Osteocyte (in vitro differentiated cells): ENCODE results near the gene LAMA3. TPM values are rescaled to one million over a fixed set of nuclear protein-coding genes. Genes with fewer than 3 reads are reported as not detected.

Experiments
- DNase-seq: peaks from one replicate; pipeline ENCODE4 v3.0.0; 2021; ENCODE audit warnings: mixed read lengths; ENCODE audit not compliant: unreplicated experiment; ENCODE audit errors: extremely low spot score
- H3K27ac Mint-ChIP-seq: one replicate; pipeline ENCODE4 v1.8.0; 2021; ENCODE audit warnings: mild to moderate bottlenecking, mixed read lengths; ENCODE audit not compliant: unreplicated experiment
- H3K27me3 Mint-ChIP-seq: one replicate; pipeline ENCODE4 v1.8.0; 2021; ENCODE audit warnings: mixed read lengths; ENCODE audit not compliant: unreplicated experiment
- H3K36me3 Mint-ChIP-seq: one replicate; pipeline ENCODE4 v1.8.0; 2021; ENCODE audit warnings: mixed read lengths; ENCODE audit not compliant: unreplicated experiment
- H3K4me1 Mint-ChIP-seq: one replicate; pipeline ENCODE4 v1.8.0; 2021; ENCODE audit warnings: mixed read lengths; ENCODE audit not compliant: unreplicated experiment
- H3K4me3 Mint-ChIP-seq: one replicate; pipeline ENCODE4 v1.8.0; 2021; ENCODE audit warnings: mild to moderate bottlenecking, moderate library complexity, mixed read lengths; ENCODE audit not compliant: unreplicated experiment
- H3K9me3 Mint-ChIP-seq: one replicate; pipeline ENCODE4 v1.8.0; 2021; ENCODE audit warnings: mixed read lengths; ENCODE audit not compliant: unreplicated experiment
- CTCF ChIP-seq: fragments of 200-600 bp; sonication (generic); IDR thresholded peaks from 2 replicates; pipeline ENCODE4 v1.5.0; 2021; ENCODE audit warnings: antibody characterized with exemption, mild to moderate bottlenecking, moderate library complexity
- total RNA-seq: library from RNA; stranded (reverse); gene quantifications from 2 replicates; pipeline ENCODE4 v1.2.1, GENCODE V29; 2021

Gene LAMA3
- total RNA-seq, 1 donor from 2014 or later: not detected

GRCh38 chr18:23918395-23919032 lies 229.3 kb downstream of the LAMA3 start:
- peak; percentile 89 for TF ChIP-seq CTCF
- Mint-ChIP-seq H3K27ac (no peak overlapping the region), H3K4me3 (no peak overlapping the region), H3K36me3 (no peaks in the 10 kb centered on the region), H3K27me3 (peaks cover 30% of the 10 kb centered on the region), H3K4me1 (no peaks in the 10 kb centered on the region), H3K9me3 (no peaks in the 10 kb centered on the region)
- no peak for DNase-seq

DNA sequence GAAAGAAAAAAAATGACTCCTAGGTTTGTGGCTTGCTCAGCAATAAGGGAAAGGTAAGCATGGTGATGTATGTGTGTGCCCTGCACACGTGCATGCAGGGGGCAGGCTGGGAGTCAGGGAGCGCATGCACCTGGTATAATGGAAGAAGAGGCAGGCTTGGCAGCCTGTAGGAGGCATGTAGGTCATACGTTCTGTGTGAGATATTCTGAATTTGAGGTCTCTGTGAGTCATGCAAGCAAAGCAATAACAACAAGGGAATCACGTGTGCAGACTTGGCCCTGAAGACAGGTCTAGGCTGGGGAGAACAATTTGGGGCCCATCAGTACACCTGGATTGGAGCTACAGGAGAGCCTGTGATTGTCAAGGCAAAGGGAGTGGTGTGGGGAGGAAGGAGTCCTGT lies 230.8 kb downstream of the LAMA3 start:
- TF ChIP-seq CTCF: no peak
- H3K4me3 Mint-ChIP-seq: no peak overlapping the region
- H3K9me3 Mint-ChIP-seq: no peaks in the 10 kb centered on the region
- peaks cover 30% of the 10 kb centered on the region for H3K27me3 Mint-ChIP-seq
- no peaks in the 10 kb centered on the region for H3K4me1 Mint-ChIP-seq
- no peaks in the 10 kb centered on the region for H3K36me3 Mint-ChIP-seq
- no peak for DNase-seq
- no peak overlapping the region for H3K27ac Mint-ChIP-seq

GRCh38 chr18:23921716-23922285 lies 232.5 kb downstream of the LAMA3 start:
- H3K4me1 Mint-ChIP-seq: no peaks in the 10 kb centered on the region
- TF ChIP-seq CTCF: no peak
- H3K27me3 Mint-ChIP-seq: peaks cover 29% of the 10 kb centered on the region
- H3K27ac Mint-ChIP-seq: no peak overlapping the region
- no peak for DNase-seq
- no peaks in the 10 kb centered on the region for H3K9me3 Mint-ChIP-seq
- no peaks in the 10 kb centered on the region for H3K36me3 Mint-ChIP-seq
- H3K4me3 Mint-ChIP-seq: no peak overlapping the region

DNA sequence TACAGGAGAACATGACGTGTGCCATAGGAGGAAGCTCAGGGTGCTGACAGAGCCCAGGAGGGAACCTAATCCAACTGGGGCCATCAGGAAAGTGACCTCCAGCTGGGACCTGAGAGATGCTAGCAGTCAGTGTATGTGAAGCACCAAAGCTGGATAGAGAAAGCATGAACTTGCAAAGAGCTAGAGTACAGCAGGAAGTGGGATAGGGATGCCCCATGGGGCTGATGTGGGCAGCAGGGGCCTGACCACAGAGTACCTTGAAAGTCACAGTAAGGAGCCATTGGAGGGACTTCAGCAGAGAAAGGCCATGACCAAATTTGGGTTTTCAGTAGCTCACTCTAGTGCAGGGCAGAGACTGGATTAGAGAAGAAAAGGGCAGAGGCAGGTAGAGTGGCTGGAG lies 233.7 kb downstream of the LAMA3 start:
- no peaks in the 10 kb centered on the region for H3K9me3 Mint-ChIP-seq
- no peak overlapping the region for H3K4me3 Mint-ChIP-seq
- no peaks in the 10 kb centered on the region for H3K4me1 Mint-ChIP-seq
- DNase-seq: no peak
- H3K36me3 Mint-ChIP-seq: no peaks in the 10 kb centered on the region
- H3K27ac Mint-ChIP-seq: no peak overlapping the region
- TF ChIP-seq CTCF: no peak
- peaks cover 29% of the 10 kb centered on the region for H3K27me3 Mint-ChIP-seq

GRCh38 chr18:23924813-23925212 lies 235.6 kb downstream of the LAMA3 start:
- no peak for TF ChIP-seq CTCF
- no peak for DNase-seq
- Mint-ChIP-seq H3K4me3 (no peak overlapping the region), H3K27me3 (peaks cover 19% of the 10 kb centered on the region), H3K4me1 (no peaks in the 10 kb centered on the region), H3K36me3 (no peaks in the 10 kb centered on the region), H3K9me3 (no peaks in the 10 kb centered on the region), H3K27ac (no peak overlapping the region)
